IMR-90 (cell line): ENCODE measurements around the gene RAP1GAP2. TPM values are rescaled to one million over a fixed set of nuclear protein-coding genes. Genes with fewer than 3 reads are reported as not detected.

Experiments
- ATAC-seq: fragments of 200-7000 bp; cut with Tn5 transposase; 2 replicates; pipeline ENCODE4 v1.9.1; 2020; ENCODE audit warnings: low read depth, mild to moderate bottlenecking, moderate library complexity
- BruUV-seq: library from RNA; stranded (reverse); fragments of 400-500 nt; replicated peaks from 2 replicates; lab custom pipeline; 2021; lab: Mats Ljungman, UMichigan
- CTCF ChIA-PET: fragments of 300-600 bp; formaldehyde crosslinking; extraction: SDS; loops from one replicate; lab custom pipeline; 2021; ENCODE audit warnings: antibody characterized with exemption; lab: Yijun Ruan, JAX
- POLR2A ChIA-PET: fragments of 300-600 bp; sonication (Branson Sonifier 250); formaldehyde crosslinking; loops from one replicate; lab custom pipeline; 2022; ENCODE audit warnings: antibody characterized with exemption; ENCODE audit not compliant: unreplicated experiment; lab: Charles Lee
- DNase-seq: peaks from one replicate; pipeline ENCODE4 v3.0.0; 2013
- H2AFZ ChIP-seq: replicated peaks from 2 replicates; pipeline ENCODE3; 2013; ENCODE audit warnings: low read length, mild to moderate bottlenecking; ENCODE audit not compliant: poor library complexity
- H2AK5ac ChIP-seq: 2 replicates; pipeline ENCODE4 v1.6.1; 2013; ENCODE audit warnings: low read depth, low read length, inconsistent platforms
- H2AK9ac ChIP-seq: replicated peaks from 2 replicates; pipeline ENCODE3; 2013; ENCODE audit warnings: mild to moderate bottlenecking, low read depth, low read length, moderate library complexity; ENCODE audit not compliant: poor library complexity
- H2BK120ac ChIP-seq: 2 replicates; pipeline ENCODE4 v1.6.1; 2013; ENCODE audit warnings: low read depth, low read length, inconsistent platforms
- H2BK15ac ChIP-seq: 3 replicates; pipeline ENCODE4 v1.6.1; 2013; ENCODE audit warnings: low read depth, low read length, inconsistent platforms
- H2BK20ac ChIP-seq: 2 replicates; pipeline ENCODE4 v1.6.1; 2013; ENCODE audit warnings: low read depth, mild to moderate bottlenecking, inconsistent platforms, low read length, moderate library complexity
- H2BK5ac ChIP-seq: 2 replicates; pipeline ENCODE4 v1.6.1; 2013; ENCODE audit warnings: mild to moderate bottlenecking, low read depth, low read length, inconsistent platforms; ENCODE audit not compliant: poor library complexity, severe bottlenecking
- H3K14ac ChIP-seq: replicated peaks from 2 replicates; pipeline ENCODE4 v1.6.1; 2013; ENCODE audit warnings: low read depth, low read length, inconsistent platforms
- H3K18ac ChIP-seq: 2 replicates; pipeline ENCODE4 v1.6.1; 2013; ENCODE audit warnings: low read depth, low read length, control low read depth
- H3K23ac ChIP-seq: 2 replicates; pipeline ENCODE4 v1.6.1; 2013; ENCODE audit warnings: low read depth, low read length, inconsistent platforms
- H3K27ac ChIP-seq: 2 replicates; pipeline ENCODE4 v1.5.1; 2013; ENCODE audit warnings: mild to moderate bottlenecking, control low read depth, low read length; ENCODE audit not compliant: insufficient read depth
- H3K27me3 ChIP-seq: 2 replicates; pipeline ENCODE4 v1.6.1; 2013; ENCODE audit warnings: low read length; ENCODE audit not compliant: control insufficient read depth, insufficient read depth
- H3K36me3 ChIP-seq: 2 replicates; pipeline ENCODE4 v1.6.1; 2013; ENCODE audit warnings: low read length, mixed read lengths; ENCODE audit not compliant: control insufficient read depth, insufficient read depth
- H3K4ac ChIP-seq: 2 replicates; pipeline ENCODE4 v1.6.1; 2013; ENCODE audit warnings: low read depth, low read length, inconsistent platforms
- H3K4me1 ChIP-seq: 2 replicates; pipeline ENCODE4 v1.6.1; 2013; ENCODE audit warnings: low read length, mixed read lengths; ENCODE audit not compliant: control insufficient read depth, insufficient read depth
- H3K4me2 ChIP-seq: 2 replicates; pipeline ENCODE4 v1.6.1; 2013; ENCODE audit warnings: low read depth, mild to moderate bottlenecking, control low read depth, low read length, moderate library complexity
- H3K4me3 ChIP-seq: 2 replicates; pipeline ENCODE4 v1.5.1; 2013; ENCODE audit warnings: low read depth, mild to moderate bottlenecking, control low read depth, low read length, moderate library complexity; ENCODE audit not compliant: insufficient read depth
- H3K56ac ChIP-seq: 2 replicates; pipeline ENCODE4 v1.6.1; 2013; ENCODE audit warnings: low read length, inconsistent platforms; ENCODE audit not compliant: insufficient read depth; ENCODE audit errors: extremely low read depth
- H3K79me1 ChIP-seq, 2 experiments: 2 replicates each; pipeline ENCODE4 v1.6.1; 2013; ENCODE audit warnings: low read length in 2 of 2, inconsistent platforms in 1 of 2, low read depth in 1 of 2
- H3K9ac ChIP-seq: 2 replicates; pipeline ENCODE4 v1.6.1; 2013; ENCODE audit warnings: low read depth, low read length, control low read depth
- H3K9me1 ChIP-seq: 2 replicates; pipeline ENCODE4 v1.6.1; 2013; ENCODE audit warnings: low read length, inconsistent platforms; ENCODE audit not compliant: insufficient read depth
- H3K9me3 ChIP-seq: 2 replicates; pipeline ENCODE4 v1.6.1; 2013; ENCODE audit warnings: low read length; ENCODE audit not compliant: control insufficient read depth, insufficient read depth
- H4K20me1 ChIP-seq: 2 replicates; pipeline ENCODE4 v1.6.1; 2013; ENCODE audit warnings: low read length, inconsistent platforms; ENCODE audit not compliant: insufficient read depth
- H4K5ac ChIP-seq: 2 replicates; pipeline ENCODE4 v1.6.1; 2013; ENCODE audit warnings: mild to moderate bottlenecking, low read depth, low read length, control low read depth
- H4K8ac ChIP-seq, 2 experiments: 2 replicates each; pipeline ENCODE4 v1.6.1; 2013; ENCODE audit warnings: low read depth in 2 of 2, low read length in 2 of 2, control low read depth in 1 of 2, inconsistent platforms in 1 of 2
- H4K91ac ChIP-seq: 2 replicates; pipeline ENCODE4 v1.6.1; 2013; ENCODE audit warnings: low read depth, low read length, inconsistent platforms; ENCODE audit not compliant: insufficient read depth
- CHD1 ChIP-seq: IDR thresholded peaks from 2 replicates; pipeline ENCODE4 v1.6.1; 2012; ENCODE audit warnings: low read depth, low read length, improper control_type of control experiment
- CTCF ChIP-seq: conservative IDR thresholded peaks from 2 replicates; pipeline ENCODE4 v1.5.1; 2012; ENCODE audit warnings: mild to moderate bottlenecking, low read depth, low read length, improper control_type of control experiment
- ELK1 ChIP-seq: fragments of 150-350 bp; IDR thresholded peaks from 2 replicates; pipeline ENCODE4 v1.6.1; 2016; ENCODE audit warnings: low read depth, mild to moderate bottlenecking, low read length, moderate library complexity, borderline replicate concordance
- FOS ChIP-seq: fragments of 150-350 bp; IDR thresholded peaks from 2 replicates; pipeline ENCODE4 v1.6.1; 2016; ENCODE audit warnings: low read depth, low read length
- MAFK ChIP-seq: IDR thresholded peaks from 2 replicates; pipeline ENCODE4 v1.6.1; 2012; ENCODE audit warnings: low read depth, low read length, improper control_type of control experiment
- MXI1 ChIP-seq: IDR thresholded peaks from 2 replicates; pipeline ENCODE4 v1.6.1; 2012; ENCODE audit warnings: low read depth, mild to moderate bottlenecking, low read length, moderate library complexity, borderline replicate concordance
- RAD21 ChIP-seq: IDR thresholded peaks from 2 replicates; pipeline ENCODE4 v1.6.1; 2012; ENCODE audit warnings: low read length, improper control_type of control experiment
- RCOR1 ChIP-seq: IDR thresholded peaks from 2 replicates; pipeline ENCODE4 v1.6.1; 2012; ENCODE audit warnings: mild to moderate bottlenecking, low read length, improper control_type of control experiment; ENCODE audit not compliant: insufficient replicate concordance
- RFX5 ChIP-seq: IDR thresholded peaks from 2 replicates; pipeline ENCODE4 v1.8.0; 2012; ENCODE audit warnings: low read depth, mild to moderate bottlenecking, low read length, moderate library complexity
- SMC3 ChIP-seq: fragments of 150-350 bp; IDR thresholded peaks from 2 replicates; pipeline ENCODE4 v1.6.1; 2016; ENCODE audit warnings: low read depth, mild to moderate bottlenecking, antibody characterized with exemption, low read length, moderate library complexity
- USF2 ChIP-seq: fragments of 150-350 bp; IDR thresholded peaks from 2 replicates; pipeline ENCODE4 v1.6.1; 2017; ENCODE audit warnings: mild to moderate bottlenecking, antibody characterized with exemption, low read length, low read depth
- WGBS, 2 experiments: methylation state at CpG; one replicate each; pipeline versions ENCODE4 v1.1.5 to v1.1.7; 2013; ENCODE audit warnings: missing lambda C conversion rate in 2 of 2; ENCODE audit not compliant: insufficient read length in 1 of 2; ENCODE audit errors: extremely low coverage in 2 of 2; 5-methylcytosine and 5-hydroxymethylcytosine counted together
- dilution Hi-C: fragments of 300-500 bp; cut with HindIII; formaldehyde crosslinking; loops from one replicate; pipeline ENCODE4 v1.14.3; 2018; ENCODE audit warnings: low sequenced_read_pairs; ENCODE audit not compliant: unreplicated experiment
- in situ Hi-C: fragments of 300-500 bp; cut with MboI; formaldehyde crosslinking; loops from 3 replicates; pipeline ENCODE4 v1.14.3; 2019; ENCODE audit warnings: low sequenced_read_pairs, inconsistent platforms, mixed read lengths
- intact Hi-C: fragments of 100-400 bp; cut with micrococcal nuclease; formaldehyde crosslinking; loops from 2 replicates; pipeline ENCODE4 v1.10.0; 2022
- polyA plus RNA-seq, 3 experiments: library from polyadenylated mRNA; depleted of rRNA; stranded (reverse); fragments of >200 nt; gene quantifications; 2 replicates each; pipeline ENCODE4 v1.2.3, GENCODE V29; 2012; ENCODE audit warnings: low replicate concordance in 1 of 3
- total RNA-seq: library from RNA; depleted of rRNA; stranded (reverse); fragments of >200 nt; gene quantifications from 2 replicates; pipeline ENCODE4 v1.2.3, GENCODE V29; 2012

RAP1GAP2 gene
- total and polyA plus RNA-seq, 2 of the 4 experiments (the other 2 are of a cell fraction) = 5.7 to 7.5 TPM

GRCh38 chr17:3037259-3037658, 241.0 kb downstream of the RAP1GAP2 start:
- Histone ChIP-seq H3K9me1 (no peaks in the 10 kb centered on the region), H3K56ac (no peak overlapping the region), H3K27me3 (no peaks in the 10 kb centered on the region; the same call in 1 of the 2 replicates), H3K4ac (no peak overlapping the region), H3K4me1 (no peaks in the 10 kb centered on the region), H3K9ac (no peak overlapping the region), H3K36me3 (no peaks in the 10 kb centered on the region), H3K18ac (no peak overlapping the region), H4K8ac (no peak overlapping the region), H3K4me2 (no peak overlapping the region), H4K91ac (no peak overlapping the region), H3K27ac (no peak overlapping the region), H3K23ac (no peak overlapping the region), H3K9me3 (0 out of 2 replicates have a peak, but pooled peaks cover 2% of the 10 kb centered on the region), H2AK9ac (no peak overlapping the region), H2BK120ac (no peak overlapping the region), H2BK15ac (no peak overlapping the region), H3K14ac (no peak overlapping the region), H3K4me3 (no peak overlapping the region), H2AK5ac (no peak overlapping the region), H4K5ac (no peak overlapping the region), H4K20me1 (no peaks in the 10 kb centered on the region; the same call in 1 of the 2 replicates), H2BK20ac (no peak overlapping the region), H3K79me1 (no peaks in the 10 kb centered on the region), H2AFZ (no peak overlapping the region), H2BK5ac (no peak overlapping the region)
- in situ Hi-C loops = loop anchor here (25.0 kb wide), 1 partner anchor 775 kb away; the partner anchor contains the start of gene ITGAE
- TF ChIP-seq RAD21 = no peak
- TF ChIP-seq RCOR1 = no peak
- no peak for TF ChIP-seq CTCF
- no peak for TF ChIP-seq MXI1
- TF ChIP-seq CHD1 = no peak
- TF ChIP-seq USF2 = no peak
- no peak for TF ChIP-seq SMC3
- TF ChIP-seq ELK1 = no peak
- no peak for TF ChIP-seq MAFK
- no peak for TF ChIP-seq RFX5
- no peak for TF ChIP-seq FOS
- BruUV-seq = no TSS peak
- intact Hi-C loops = no loop called here
- dilution Hi-C loops = no loop called here
- ATAC-seq (no peak), DNase-seq (no peak)
- ChIA-PET POLR2A (no interaction called here), CTCF (no interaction called here)
- no CpG with 5 or more reads among the region's 9 CpGs for WGBS, 2 experiments
